Myocyte (in vitro differentiated cells): Measurements from ENCODE around the gene KLHL21. TPM values are rescaled to one million over a fixed set of nuclear protein-coding genes. Genes with fewer than 3 reads are reported as not detected.
"Not testable (repeated sequence)": the region's sequence is repeated elsewhere in the genome, so short reads cannot be mapped to it uniquely, and the experiment has no call there.

Experiments
- DNase-seq: peaks from one replicate; pipeline ENCODE4 v3.0.0-alpha.2; 2012; ENCODE audit warnings: low read depth
- total RNA-seq: library from RNA; depleted of rRNA; stranded (reverse); fragments of >200 nt; gene quantifications from 2 replicates; pipeline ENCODE4 v1.2.3, GENCODE V29; 2014

The KLHL21 gene
- total RNA-seq, 1 donor from 2014 or later = 118 TPM

- DNase-seq = no peak
These were observed 17.5 kb downstream of the KLHL21 start for GRCh38 chr1:6585081-6585722.

DNA sequence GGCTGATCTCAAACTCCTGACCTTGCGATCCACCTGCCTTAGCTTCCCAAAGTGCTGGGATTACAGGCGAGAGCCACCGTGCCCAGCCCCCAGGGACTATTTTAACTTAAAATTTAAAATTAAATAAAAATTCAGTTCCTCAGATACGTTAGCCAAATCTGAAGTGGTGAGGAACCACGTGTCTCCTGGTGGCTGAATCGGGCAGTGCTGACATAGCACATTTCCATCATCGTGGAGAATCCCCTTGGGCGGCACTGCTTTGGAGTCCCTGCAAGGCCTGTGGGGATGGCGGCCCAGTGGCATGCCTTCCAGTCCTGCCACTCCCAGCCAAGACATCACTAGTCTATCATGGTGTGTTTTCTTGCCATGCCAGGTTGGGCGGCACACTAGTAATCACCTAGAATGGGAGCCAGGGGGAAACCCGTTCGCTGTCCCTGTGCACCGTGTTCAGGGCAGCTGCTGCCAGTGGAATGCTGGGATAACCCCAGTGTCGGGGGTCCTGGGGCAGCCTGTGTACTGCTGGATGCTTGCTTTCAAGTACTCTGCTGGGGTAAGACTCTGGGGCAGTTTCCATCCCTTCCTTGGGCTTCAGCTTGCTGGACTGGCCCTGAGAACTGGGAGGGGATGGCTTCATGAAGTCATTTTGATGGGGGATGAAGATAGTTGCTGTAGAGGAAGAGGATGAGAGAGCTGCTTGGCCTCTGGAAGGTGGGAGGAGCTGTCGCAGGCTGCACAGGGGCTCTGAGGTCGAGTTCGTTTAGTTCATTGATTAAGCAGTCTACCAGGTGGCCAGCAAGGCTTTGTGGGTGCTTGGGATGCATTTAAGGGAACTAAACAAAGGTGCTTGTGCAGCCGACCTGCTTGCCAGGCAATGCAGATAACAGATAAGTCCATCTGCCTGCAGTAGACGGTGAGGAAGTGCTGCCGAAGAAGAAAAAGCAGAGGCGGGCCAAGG, 18.3 kb downstream of the KLHL21 start:
- no peak for DNase-seq

- no peak for DNase-seq
These were observed 20.3 kb downstream of the KLHL21 start for GRCh38 chr1:6582370-6582769.

GRCh38 chr1:6581561-6582305, 20.9 kb downstream of the KLHL21 start:
- DNase-seq = no peak

GRCh38 chr1:6580593-6581409, 21.9 kb downstream of the KLHL21 start:
- no peak for DNase-seq

DNA sequence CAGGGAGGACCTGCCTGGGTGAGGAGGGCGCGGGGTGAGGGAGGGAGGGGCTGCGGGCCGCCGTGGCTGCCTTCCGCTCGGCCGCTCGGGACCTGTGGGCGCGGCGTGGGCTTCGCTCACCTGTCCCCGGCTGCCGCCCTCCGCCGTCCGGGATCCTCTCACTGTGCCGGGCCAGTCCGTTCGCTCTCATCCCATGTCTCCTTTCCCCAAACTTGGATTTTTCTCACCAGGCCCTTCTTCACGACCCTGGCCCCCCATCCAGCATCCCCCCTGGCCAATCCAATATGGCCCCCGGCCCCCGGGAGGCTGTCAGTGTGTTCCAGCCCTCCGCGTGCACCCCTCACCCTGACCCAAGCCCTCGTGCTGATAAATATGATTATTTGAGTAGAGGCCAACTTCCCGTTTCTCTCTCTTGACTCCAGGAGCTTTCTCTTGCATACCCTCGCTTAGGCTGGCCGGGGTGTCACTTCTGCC, 22.5 kb downstream of the KLHL21 start:
- no peak for DNase-seq

DNA sequence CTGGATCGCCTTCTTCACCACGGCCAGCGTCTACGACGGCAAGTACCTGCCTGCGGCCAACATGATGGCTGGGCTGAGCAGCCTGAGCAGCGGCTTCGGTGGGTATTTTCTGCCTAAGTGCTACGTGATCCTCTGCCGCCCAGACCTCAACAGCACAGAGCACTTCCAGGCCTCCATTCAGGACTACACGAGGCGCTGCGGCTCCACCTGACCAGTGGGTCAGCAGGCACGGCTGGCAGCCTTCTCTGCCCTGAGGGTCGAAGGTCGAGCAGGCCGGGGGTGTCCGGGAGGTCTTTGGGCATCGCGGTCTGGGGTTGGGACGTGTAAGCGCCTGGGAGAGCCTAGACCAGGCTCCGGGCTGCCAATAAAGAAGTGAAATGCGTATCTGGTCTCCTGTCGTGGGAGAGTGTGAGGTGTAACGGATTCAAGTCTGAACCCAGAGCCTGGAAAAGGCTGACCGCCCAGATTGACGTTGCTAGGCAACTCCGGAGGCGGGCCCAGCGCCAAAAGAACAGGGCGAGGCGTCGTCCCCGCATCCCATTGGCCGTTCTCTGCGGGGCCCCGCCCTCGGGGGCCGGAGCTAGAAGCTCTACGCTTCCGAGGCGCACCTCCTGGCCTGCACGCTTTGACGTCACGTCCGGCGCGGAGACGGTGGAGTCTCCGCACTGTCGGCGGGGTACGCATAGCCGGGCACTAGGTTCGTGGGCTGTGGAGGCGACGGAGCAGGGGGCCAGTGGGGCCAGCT, 23.1 kb downstream of the KLHL21 start, which contains the start of gene ZBTB48:
Gene ZBTB48, plus strand, starts transcription at position 621 of the 745 bp plus-strand sequence. CDS start 616 bp downstream, outside the sequence.
- peak; percentile 98 for DNase-seq

GRCh38 chr1:6578624-6579373, 23.9 kb downstream of the KLHL21 start:
- DNase-seq = no peak

DNA sequence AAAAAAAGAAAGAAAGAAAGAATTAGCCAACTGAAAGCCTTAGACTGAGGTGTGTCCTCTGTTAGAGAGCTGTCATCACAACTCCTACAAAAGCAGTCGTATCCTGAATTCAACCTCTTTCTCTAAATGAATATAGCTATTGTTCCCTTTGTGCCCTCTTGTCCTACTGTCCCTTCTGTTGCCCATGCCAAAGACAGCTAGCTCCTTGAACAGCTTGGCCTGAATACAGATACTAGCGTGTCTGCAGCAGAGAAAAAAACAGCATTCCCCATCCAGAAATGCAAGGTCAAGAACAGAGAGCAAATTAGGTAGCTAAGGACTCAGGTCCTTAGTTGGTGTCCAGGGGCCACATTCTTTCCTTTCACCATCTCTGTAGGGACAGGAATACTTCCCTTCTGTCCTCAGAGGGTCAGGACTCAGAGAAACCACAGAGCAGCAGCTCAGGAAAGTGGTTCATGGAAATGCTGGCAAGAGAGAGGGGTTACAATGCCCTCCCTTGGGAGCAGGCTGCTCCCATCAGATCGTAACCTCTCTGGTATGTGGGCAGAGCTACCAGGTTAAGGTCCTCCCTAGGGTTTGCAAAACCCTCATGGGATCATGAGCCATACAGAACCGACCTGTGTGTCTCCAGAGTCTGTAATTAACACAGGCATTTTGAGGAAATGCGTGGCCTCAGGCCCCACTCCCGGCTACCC, 24.7 kb downstream of the KLHL21 start:
- no peak for DNase-seq

GRCh38 chr1:6574818-6575217, 27.9 kb downstream of the KLHL21 start:
- DNase-seq = no peak

GRCh38 chr1:6574025-6574620, 28.5 kb downstream of the KLHL21 start:
- no peak for DNase-seq

DNA sequence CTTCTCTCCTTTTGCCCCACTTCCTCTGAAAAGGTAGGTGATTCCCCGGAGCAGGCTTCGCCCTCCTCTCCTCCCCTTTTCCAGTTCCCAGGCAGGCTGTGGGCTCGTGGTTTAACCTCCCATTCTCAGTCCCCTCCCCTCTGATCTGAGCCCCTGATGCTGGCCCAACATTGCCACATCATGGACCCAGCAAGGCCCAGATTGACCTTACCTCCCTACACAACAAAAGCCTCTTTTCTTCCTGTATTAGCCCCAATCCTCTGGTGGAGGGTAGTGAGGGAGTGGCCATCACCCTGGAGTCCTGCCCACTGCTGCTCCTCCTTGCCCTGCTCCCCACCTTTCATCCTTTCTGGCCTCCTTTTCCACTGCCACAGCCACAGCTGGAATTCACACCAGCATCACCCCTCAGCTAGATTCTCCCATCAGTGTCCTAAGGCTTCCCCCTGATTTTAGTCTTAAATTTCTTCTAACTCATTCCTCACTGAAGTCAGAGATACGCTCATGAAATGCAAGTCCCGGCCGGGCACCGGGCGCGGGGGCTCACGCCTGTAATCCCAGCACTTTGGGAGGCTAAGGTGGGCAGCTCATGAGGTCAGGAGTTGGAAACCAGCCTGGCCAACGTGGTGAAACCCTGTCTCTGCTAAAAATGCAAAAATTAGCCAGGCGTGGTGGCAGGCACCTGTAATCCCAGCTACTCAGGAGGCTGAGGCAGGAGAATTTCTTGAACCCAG, 29.9 kb downstream of the KLHL21 start:
- DNase-seq = no peak

GRCh38 chr1:6570987-6571386, 31.7 kb downstream of the KLHL21 start:
- DNase-seq = no peak

DNA sequence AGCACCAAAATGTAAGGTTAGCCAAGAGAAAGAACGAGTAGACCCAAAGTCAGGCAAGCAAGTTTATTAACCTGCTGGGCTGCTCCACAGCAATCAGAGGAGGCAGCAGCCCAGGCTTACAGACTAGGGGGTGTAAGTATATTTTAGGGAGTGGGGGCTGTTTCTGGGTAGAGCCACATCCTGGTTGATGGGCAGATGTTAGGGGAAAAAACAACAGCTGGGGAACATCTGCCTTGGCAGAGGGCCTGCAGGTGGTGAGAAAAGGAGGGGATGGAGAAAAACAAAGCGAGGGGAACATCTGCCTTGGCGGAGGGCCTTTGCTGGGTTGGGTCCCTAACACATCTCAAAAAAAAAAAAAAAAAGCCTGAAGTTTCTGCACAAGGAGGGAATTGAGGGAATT, 32.6 kb downstream of the KLHL21 start:
- no peak for DNase-seq

DNA sequence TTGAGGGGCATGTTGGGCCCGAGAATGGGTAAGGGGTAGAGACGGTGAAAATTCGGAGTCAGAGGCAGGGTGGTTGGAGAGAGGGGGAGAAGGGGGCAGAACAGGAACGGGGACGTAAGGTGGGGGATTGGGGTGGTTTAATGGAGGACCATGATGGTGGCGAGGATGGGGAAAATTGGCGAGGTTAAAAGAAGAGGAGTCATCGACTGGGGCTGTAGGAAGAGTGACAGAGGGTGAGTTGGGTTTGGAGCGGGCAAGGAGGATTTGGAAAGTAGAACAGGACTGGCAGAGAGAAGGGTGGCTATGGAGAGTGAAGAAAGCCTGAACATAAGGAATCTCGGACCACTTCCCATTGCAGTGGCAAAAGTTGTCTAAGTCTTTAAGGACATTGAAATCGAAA, 33.6 kb downstream of the KLHL21 start:
- DNase-seq = no peak

- DNase-seq = no peak
These were observed 42.4 kb downstream of the KLHL21 start for GRCh38 chr1:6560267-6560666.

DNA sequence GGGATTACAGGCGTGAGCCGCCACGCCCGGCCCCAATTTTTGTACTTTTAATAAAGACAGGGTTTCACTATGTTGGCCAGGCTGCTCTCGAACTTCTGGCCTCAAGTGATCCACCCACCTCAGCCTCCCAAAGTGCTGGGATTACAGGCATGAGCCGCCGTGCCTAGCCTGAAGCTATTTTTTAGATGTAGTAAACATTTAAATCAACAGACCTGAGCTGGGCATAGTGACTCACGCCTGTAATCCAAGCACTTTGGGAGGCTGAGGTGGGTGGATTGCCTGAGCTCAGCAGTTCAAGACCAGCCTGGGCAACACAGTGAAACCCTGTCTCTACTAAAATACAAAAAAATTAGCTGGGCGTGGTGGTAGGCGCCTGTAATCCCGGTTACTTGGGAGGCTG, 43.5 kb downstream of the KLHL21 start:
- not testable (repeated sequence) for DNase-seq
